GM19043 (cell line): Measurements from ENCODE around the gene UBE2S.
"Not testable (repeated sequence)": the region's sequence is repeated elsewhere in the genome, so short reads cannot be mapped to it uniquely, and the experiment has no call there.

Source experiments
- ATAC-seq: cut with Tn5 transposase; IDR thresholded peaks from one replicate; pipeline ENCODE4 v1.9.1; 2021; ENCODE audit warnings: low read depth; ENCODE audit not compliant: unreplicated experiment

UBE2S gene

DNA sequence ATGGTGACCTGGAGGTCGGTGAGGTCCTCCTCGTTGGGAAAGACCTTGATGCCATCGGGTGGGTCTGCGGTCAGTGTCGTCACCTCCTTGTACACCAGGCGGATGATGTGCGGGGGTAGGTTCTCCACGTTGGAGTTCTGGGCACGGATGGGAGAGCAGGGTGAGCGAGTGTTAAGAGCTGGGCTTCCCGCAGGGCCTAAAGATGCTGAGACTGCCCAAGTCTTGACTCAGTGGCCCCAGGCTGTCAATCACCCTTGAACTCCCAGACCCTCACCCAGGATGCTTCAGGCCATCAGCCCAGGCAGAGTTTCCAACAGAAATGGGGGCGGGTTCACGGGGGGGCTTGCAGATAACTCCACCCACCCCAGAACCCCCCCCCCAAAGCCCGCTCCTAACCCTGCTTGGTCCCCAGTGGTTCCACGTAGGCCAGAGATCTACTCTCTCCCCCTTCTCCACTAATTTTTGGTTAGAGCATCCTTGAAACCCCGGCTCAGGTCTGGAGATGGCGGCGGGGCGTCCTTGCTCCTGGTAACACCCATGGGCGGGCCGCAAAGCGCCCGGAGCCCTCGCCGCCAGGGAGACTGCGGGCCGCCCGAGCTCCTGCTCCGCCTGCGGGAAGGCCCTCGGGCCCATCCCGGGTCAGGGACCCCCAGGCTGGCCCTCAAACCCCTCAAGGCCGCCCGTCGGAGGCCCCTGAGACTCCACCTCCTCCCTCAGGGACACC, 600 bp downstream of the UBE2S start:
- ATAC-seq, result peak; percentile 12

DNA sequence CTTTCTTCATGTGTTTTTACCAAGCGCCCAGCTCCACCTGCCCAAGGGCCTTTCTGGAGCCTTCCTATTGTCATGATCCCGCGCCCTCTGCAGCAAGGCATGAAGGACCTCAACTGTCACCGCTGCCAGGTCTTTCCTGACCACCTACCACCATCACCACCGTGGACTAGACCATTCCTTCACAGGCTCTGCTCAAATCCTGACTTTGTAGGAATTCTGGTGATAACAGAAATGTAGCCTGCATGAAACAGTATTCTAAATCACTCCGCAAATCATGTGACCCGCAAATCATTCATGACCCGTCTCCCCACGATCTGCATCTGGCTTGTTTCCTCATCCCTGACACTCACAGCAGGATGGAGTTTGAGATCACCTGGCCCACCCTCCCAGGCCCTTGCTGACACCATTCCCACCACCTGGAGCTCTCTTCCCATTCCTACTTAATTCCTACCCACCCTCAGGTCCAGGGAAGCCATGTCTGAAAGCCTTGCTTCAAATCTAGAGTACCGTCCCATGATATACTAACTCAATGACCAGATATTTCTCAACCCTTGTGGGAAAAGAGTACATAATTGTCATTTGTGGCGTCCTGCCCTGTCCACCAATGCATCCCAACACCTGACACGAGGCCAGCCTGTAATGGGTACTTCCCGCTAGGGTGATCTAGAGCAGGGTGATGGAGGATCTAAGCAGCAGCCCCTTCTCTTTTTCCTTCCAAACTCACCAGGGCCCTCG, 1.3 kb downstream of the UBE2S start:
- ATAC-seq, result no peak

DNA sequence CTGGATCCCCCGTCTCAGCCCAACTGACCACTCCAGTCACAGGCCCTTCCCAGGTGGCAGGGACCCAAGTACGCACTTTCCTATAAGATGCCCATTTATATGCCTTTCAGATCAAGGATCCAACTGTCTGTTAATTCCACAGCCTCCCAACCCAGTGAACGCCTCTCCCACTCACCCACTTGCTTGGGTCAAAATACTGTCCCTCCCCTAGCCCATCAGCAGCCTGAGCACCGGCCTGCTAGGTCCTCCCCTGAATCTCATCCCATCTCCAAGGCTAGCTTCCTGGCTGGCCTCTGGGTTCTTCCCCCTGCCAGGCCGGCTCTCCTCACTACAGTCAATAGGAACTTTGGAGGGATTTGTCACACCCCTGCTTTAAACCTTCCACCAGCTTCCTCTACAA, 1.9 kb downstream of the UBE2S start:
- no peak for ATAC-seq

DNA sequence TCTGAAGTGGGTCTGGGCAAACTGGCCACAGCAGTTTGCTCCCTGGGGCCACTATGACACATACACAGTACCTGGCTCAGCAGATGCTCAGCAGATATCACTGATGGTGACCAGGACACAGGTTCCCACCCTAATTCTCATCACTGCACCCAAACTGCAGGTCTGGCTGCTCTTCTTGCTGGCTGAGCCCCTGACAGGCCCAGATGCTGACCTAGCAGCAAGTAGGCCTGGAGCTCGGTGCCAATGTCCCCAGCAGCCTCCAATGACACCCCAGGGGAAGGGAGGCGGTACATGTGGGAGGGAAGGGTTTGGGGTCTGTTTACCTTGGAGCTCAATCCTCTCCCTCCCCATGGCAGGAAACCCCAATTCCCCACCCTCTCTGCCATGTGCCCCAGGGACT, 5.1 kb downstream of the UBE2S start:
- no peak for ATAC-seq

DNA sequence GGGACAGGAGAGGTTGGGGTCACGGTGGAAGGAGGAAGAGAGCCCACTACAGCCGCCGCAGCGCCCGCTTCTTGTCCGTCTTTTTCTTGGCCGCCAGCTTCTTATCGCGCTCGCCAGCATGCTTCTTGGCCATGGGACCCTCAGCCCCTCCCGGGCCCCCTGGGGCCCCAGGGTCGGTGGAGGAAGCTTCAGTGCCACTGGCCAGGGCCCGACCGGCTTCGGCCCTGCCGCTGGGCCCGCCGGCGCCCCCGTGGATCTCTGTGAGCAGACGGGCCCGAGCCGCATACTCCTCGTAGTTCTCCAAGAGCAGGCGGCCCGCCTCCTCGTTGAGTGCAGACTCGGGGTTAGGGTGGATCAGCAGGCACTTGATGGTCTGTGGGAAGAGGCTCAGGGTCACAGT, 6.2 kb downstream of the UBE2S start:
- ATAC-seq, result not testable (repeated sequence)

DNA sequence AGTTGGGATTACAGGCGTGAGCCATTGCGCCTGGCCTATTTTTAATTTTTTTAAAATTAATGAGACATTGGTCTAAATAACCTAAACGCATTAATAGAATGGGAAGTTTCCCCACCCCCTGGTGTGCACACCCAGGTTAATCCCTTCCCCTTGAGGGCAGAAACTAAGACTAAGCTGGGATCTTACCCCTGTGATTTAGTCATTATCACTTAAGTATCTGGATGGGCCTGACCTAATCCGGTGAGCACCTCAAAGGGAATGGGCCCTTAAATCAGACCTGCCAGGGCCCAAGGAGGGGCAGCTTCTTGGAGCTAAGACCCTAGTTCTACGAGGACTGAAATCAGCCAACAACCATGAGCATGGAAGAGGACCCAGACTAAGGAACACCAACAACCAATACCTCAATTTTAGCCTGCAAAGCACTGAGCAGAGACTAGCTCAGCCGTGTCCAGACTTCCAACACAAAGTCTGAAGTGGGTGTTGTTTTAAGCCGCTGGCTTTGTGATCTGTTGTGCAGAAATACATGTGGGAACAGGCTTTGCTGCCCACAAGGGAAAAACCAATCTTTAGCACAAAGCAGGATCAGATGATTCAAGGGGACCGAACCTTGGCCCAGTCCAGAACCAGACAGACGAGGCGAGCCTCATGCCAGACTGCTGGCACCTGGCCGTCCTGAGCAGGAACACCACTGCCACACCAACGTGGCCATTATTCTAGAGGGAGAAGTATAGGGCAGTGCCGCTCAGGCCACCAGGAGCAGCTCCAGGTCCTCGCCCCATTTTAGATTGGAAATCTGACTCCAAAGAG, 7.1 kb downstream of the UBE2S start:
- no peak for ATAC-seq

DNA sequence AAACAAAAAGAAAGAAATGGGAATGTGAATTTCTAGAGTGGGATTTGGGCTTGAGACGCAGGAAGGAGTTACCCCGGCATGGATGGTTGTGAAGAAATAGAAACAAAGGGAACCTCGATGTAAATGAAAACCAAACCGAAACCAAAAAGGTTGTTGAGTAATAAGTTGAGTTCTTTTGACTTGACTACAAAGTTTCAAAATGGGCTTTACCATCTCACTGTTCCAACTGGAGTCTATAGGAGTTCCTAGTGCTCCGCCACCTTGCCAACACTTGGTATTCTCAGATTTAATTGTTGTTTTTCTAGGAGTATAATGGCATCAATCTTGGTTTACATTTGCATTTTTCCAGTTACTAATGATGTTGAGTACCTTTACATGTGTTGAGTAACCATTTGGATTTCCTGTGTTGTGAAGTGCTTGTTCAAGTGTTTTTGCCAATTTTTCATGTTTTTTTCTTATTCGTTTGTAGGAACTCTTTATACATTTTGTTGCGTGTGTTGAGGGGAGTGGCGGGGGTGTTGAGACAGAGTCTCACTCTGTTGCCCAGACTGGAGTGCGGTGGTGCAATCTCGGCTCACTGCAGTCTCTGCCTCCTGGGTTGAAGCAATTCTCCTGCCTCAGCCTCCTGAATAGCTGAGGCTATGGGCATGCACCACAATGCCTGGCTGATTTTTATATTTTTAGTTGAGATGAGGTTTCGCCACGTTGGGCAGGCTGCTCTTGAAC, 9.2 kb downstream of the UBE2S start:
- no peak for ATAC-seq

DNA sequence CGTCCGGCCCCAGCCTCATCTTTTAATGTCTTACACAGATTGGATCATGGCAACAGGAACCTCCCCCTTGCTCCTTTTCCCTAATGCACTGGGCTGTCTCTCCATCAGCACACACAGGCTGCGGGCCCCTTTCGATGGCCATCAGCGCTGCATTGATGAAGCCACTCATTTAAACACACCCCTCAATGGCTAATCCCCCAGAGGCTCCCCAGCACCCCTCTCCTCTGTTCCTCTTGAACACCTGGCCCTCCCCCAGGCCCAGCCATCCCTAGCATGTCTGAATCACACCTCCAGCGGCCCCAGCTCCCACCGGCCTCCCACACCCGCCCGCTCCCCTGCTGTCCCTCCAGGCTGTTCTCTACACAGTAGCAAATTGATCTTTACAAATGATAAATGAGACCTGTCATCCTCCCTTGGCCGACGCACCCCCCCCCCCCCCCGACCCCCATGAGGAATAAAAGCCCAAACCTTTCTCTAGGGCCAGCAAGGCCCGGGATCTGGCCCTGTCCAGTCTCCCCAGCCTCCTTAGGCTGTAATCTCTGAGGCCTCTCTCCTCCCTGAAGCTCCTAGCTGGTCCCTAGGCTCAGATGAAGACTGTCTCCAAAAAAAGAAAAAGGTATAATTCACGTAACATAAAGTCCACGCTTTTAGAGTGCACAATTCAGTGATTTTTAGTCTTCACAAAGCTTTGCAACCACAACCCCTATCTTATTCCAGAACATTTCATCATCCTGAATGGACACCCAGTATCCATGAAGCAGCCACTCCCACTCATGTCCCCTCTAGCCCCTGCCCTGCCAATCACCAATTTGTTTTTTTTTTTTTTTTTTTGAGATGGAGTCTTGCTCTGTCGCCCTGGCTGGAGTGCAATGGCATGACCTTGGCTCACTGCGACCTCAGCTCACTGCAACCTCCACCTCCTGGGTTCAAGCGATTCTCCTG, 14.5 kb downstream of the UBE2S start:
- no peak for ATAC-seq

DNA sequence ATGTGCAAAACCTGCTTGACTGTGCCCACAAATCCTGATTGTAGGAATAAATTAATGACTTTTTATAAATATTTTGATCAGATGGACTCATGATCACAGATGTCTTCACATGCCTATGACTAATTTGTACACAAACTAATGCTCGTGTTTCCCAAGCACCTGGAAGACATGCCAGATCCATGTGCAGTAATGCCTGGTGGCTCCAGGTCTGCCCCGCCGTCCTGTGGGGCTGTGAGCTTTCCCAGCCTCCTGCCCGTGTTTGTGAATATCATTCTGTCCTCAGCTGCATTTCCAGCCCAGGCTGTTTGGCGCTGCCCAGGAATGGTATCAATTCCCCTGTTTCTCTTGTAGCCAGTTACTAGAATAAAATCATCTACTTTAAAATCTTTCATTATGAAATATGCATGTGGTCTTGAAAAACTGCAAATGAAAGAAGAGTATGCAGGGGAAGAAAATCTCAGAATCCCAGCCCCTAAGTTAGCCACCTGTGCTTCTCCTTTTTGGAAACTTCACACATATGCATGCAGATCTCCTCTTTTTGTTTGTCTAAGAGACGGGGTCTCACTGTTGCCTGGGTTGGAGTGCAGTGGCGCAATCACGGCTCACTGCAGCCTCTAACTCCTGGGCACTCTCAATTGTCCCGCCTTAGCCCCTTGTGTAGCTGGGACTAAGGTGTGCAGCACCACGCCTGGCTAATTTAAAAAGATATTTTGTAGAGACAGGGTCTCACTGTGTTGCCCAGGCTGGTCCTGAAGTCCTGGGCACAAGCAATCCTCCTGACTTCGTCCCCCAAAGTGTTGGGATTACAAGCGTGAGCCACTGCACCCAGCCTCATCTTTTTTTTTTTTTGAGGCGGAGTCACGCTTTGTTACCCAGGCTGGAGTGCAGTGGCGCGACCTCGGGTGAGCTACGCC, 15.6 kb downstream of the UBE2S start:
- no peak for ATAC-seq

DNA sequence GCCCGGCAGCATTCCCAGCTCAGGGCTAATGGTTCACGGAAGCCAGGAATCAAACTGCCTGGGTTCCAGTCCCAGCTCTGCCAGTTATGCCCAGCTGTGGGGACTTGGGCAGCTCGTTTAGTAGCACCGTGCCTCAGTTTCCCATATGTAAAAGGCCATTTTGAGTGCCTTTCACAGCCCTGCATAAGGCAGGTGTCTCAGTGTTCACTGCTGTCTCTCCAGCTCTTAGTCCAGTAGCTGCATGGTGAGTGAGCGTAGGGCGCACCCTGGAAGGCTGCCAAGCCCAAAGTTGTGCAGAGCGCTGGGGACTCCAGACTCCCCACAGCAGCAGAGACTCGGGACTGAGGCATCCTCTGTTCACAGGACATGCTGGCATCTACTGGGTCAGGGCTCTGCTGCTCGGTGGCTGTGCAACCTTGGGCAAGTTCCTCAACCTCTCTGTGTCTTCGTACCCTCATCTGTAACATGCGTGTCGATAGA, 16.4 kb downstream of the UBE2S start:
- no peak for ATAC-seq

DNA sequence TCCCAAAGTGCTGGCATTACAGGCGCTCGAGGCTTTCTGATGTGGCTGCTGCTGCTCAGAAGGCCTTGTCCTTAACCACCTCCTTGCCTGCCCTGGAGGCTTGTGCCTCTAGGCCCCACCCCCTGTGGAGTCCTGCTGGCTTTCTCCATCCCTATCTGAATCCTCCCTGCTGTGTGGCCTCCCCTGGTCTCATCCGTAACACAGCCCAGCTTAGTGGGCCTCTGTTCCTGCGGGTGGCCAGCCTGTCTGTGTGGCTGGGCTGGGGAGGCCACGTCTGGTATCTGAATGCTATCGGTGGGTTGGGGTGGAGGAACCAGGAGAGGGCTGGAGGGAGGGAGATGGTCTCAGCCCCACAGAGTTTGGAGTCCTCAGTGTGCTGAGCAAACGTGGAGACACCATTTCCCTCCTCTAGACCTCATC, 17.1 kb downstream of the UBE2S start:
- ATAC-seq, result no peak

DNA sequence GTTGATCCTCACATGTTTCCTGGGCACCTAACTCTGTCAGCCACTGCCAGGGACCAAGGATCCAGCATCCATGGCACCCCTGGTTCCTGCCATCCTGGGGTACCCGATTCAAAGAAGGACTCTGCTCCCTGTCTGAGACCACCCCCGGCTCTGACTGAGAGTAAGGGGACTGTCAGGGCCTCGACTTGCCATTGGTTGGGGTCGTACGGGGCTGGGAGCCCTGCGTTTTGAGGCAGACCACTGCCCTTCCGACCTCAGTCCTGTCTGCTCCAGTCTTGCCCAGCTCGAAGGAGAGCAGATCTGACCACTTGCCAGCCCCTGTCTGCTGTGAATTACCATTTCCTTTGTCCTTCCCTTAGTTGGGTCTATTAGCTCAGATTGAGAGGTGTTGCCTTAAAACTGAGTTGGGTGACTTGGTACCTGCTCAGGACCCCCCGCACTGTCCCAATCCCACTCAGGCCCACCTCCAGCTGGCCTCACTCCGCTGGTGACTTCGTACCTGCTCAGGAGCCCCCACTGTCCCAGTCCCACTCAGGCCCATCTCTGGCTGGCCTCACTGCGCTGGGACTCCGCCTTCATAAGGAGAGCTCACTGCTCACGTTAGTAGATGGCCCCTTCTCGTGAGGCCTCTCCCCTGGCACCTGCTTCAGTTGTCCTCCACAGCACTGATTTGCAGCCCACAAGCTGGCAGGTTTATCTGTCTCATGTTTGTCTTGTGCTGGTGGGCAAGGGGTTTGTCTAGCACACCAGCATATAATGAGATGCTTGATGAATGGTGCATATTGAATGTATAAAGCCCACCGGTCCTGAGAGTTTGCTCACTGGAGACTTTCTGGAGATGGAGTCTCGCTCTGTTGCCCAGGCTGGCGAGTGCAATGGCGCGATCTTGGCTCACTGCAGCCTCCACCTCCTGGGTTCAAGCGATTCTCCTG, 17.9 kb downstream of the UBE2S start:
- ATAC-seq, result no peak

DNA sequence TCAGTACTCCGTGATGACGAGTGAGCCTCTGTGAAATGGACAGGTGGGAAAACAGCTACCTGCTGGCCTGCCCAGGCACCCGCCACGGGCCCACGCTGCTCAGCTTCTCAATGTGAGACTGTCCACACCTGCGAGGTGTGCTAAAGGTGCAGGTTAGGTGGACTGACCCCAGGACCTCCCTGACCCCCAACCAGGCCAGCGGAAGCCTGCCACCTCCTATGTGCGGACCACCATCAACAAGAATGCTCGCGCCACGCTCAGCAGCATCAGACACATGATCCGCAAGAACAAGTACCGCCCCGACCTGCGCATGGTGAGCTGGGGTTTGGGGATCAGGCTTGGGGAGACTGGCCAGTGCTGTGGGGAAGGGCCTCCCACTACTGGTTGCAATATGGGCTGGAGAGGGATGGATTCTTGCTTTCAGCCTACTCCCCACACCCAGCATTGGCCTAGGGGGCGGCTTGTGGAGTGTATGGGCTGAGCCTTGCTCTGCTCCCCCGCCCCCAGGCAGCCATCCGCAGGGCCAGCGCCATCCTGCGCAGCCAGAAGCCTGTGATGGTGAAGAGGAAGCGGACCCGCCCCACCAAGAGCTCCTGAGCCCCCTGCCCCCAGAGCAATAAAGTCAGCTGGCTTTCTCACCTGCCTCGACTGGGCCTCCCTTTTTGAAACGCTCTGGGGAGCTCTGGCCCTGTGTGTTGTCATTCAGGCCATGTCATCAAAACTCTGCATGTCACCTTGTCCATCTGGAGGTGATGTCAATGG, 19.7 kb downstream of the UBE2S start:
- ATAC-seq, result no peak

DNA sequence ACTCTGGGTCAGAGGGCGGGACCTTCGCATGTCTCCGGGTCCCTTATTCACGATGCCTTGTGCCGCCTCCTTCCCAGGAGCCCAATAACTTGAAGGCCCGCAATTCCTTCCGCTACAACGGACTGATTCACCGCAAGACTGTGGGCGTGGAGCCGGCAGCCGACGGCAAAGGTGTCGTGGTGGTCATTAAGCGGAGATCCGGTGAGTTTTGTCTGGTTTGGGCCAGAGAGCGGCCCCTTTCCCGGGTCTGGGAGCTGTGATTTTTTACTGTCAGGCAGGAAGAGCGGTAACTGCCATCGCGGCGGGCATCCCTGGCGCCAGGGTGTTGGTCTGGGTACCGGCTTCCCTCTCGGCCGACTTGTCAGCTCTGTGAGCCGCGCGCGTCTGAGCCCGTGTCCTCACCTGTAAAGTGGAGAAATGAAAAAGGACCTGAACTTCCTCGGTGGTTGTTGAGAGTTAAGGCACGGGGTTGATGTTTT, 21.1 kb downstream of the UBE2S start:
- no peak for ATAC-seq

DNA sequence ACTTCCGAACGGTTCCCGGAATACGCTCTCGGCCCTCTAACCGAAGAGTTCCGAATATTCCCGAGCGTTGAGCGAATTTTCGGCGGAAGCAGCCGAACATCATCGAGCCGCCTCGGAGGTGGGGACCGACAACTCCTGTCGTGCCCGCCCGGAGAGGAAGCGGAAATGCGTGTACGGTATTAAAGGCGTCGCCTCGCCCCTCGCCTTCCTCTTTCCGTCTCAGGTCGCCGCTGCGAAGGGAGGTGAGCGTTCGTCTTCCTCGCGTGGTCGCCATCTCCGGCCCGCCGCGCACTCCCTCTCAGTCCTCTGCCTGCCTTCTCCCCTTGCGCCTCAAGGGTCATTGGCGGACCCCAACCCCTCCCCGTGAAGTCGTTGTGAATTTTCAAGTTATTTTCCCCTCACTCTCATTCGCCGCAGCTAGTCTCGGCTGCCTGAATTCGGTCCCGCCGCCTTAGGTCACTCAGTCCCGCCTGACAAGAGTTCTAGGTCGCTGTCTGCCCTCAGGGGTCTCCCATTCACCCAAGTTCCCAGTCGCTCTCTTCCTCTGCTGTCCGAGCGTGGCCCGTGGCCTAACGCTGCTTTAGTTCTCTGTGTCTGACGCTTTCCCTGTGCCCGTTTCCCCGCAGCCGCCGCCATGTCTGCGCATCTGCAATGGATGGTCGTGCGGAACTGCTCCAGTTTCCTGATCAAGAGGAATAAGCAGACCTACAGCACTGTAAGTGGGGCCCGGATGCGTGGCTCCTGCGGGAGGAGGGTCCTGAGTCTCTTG, 21.7 kb downstream of the UBE2S start, which contains the start of gene RPL28:
RPL28 (plus strand) TSS at position 209 of the 769 bp plus-strand sequence; CDS start at position 635, 426 bp downstream.
- peak; percentile 60 for ATAC-seq
